ENCODE measurements around the gene RFNG. TPM values are rescaled to one million over a fixed set of nuclear protein-coding genes. Genes with fewer than 3 reads are reported as not detected.

RFNG gene
- total and polyA plus RNA-seq, 2 of the 13 experiments (the other 11 are each of a cell fraction or from before 2014, with no cell fraction given): 61.4 to 64.0 TPM

- TF ChIP-seq ZHX2 (IDR thresholded peaks at IDR 0.05; ENCODE audit: low read depth) (peak; percentile 51; the same call in 1 of the 2 replicates), ZHX2 (CRISPR knock-in tag; IDR thresholded peaks at IDR 0.05; ENCODE audit: borderline replicate concordance) (no peak), NRL (CRISPR knock-in tag; IDR thresholded peaks at IDR 0.05; ENCODE audit: borderline replicate concordance) (no peak), EED (CRISPR knock-in tag; IDR thresholded peaks at IDR 0.05) (no peak), ZNF761 (CRISPR knock-in tag; conservative IDR thresholded peaks at IDR 0.05) (no peak), ZNF670 (CRISPR knock-in tag; IDR thresholded peaks at IDR 0.05; ENCODE audit: borderline replicate concordance) (no peak), ZFP91 (CRISPR knock-in tag; IDR thresholded peaks at IDR 0.05; ENCODE audit: borderline replicate concordance) (peak; percentile 99), SUZ12 (IDR thresholded peaks at IDR 0.05; ENCODE audit: low read depth, low read length) (no peak), RAD21 (CRISPR knock-in tag; IDR thresholded peaks at IDR 0.05) (peak; percentile 54; the same call in 1 of the 2 replicates), MIER3 (CRISPR knock-in tag; IDR thresholded peaks at IDR 0.05; ENCODE audit: borderline replicate concordance) (no peak), THAP11 (CRISPR knock-in tag; IDR thresholded peaks at IDR 0.05) (peak; percentile 90), SP1 (IDR thresholded peaks at IDR 0.05) (no peak), SP1 (CRISPR knock-in tag; IDR thresholded peaks at IDR 0.05) (peak; percentile 87), MYC (CRISPR knock-in tag; IDR thresholded peaks at IDR 0.05; ENCODE audit: borderline replicate concordance) (peak; percentile 34; the same call in 1 of the 2 replicates), NR0B2 (CRISPR knock-in tag; IDR thresholded peaks at IDR 0.05) (peak; percentile 64; the same call in 1 of the 2 replicates), POLR2G (IDR thresholded peaks at IDR 0.05; ENCODE audit: low read depth, low read length) (peak; percentile 29; the same call in 1 of the 2 replicates), ZNF782 (CRISPR knock-in tag; IDR thresholded peaks at IDR 0.05; ENCODE audit: borderline replicate concordance) (peak; percentile 23; the same call in 1 of the 2 replicates), PHF5A (CRISPR knock-in tag; IDR thresholded peaks at IDR 0.05; ENCODE audit: low read depth, unreplicated experiment) (no peak), DRAP1 (CRISPR knock-in tag; IDR thresholded peaks at IDR 0.05) (peak; percentile 67; the same call in 1 of the 2 replicates), YEATS2 (CRISPR knock-in tag; IDR thresholded peaks at IDR 0.05; ENCODE audit: borderline replicate concordance) (0 out of 2 replicates have a peak, but pooled peaks have one; percentile 47), HOXA3 (CRISPR knock-in tag; IDR thresholded peaks at IDR 0.05) (peak; percentile 60; the same call in 1 of the 2 replicates), RARG (CRISPR knock-in tag; IDR thresholded peaks at IDR 0.05; ENCODE audit: low read depth) (no peak)
Observed at GRCh38 chr17:82051776-82052637, at the start of gene RFNG, which contains the start of gene GPS1 (continued).
